ENCODE measurements around the gene SLFN12L. TPM values are rescaled to one million over a fixed set of nuclear protein-coding genes. Genes with fewer than 3 reads are reported as not detected.

The SLFN12L gene
- polyA plus RNA-seq, 1 of the 3 experiments (the other 2 are of a cell fraction), result not detected

GRCh38 chr17:35546487-35546886, 9.0 kb upstream of the SLFN12L start:
- Histone ChIP-seq H3K4me2 (no peak overlapping the region), H3K4me1 (ENCODE audit: control insufficient read depth in 1 of 2, insufficient read depth in 2 of 2, low read depth in 1 of 2, low read length in 1 of 2) (no peaks in the 10 kb centered on the region)
- CTCF ChIA-PET, result no interaction called here

GRCh38 chr17:35545150-35545549, 7.7 kb upstream of the SLFN12L start:
- WGBS (ENCODE audit: low lambda C conversion rate), result 2% methylated on average over 1 of the region's 1 CpG
- Histone ChIP-seq H3K27me3 (ENCODE audit: insufficient read depth) (peaks cover 57% of the 10 kb centered on the region), H3K9me3 (no peaks in the 10 kb centered on the region), H3K4me3 (ENCODE audit: low read depth in 2 of 2, low read length in 1 of 2) (no peak overlapping the region), H3K4me1 (ENCODE audit: control insufficient read depth in 1 of 2, insufficient read depth in 2 of 2, low read depth in 1 of 2, low read length in 1 of 2) (no peaks in the 10 kb centered on the region), H3F3A (replicated peaks; ENCODE audit: insufficient read depth) (no peaks in the 10 kb centered on the region), H3K4me2 (no peak overlapping the region), H3K36me3 (replicated peaks in 1 of 2; ENCODE audit: control insufficient read depth in 1 of 2, insufficient read depth in 2 of 2, low read length in 1 of 2) (no peaks in the 10 kb centered on the region), H3K9ac (no peak overlapping the region), H3K27ac (ENCODE audit: low read depth in 2 of 2, low read length in 1 of 2) (no peak overlapping the region), H3K79me2 (ENCODE audit: insufficient read depth) (no peaks in the 10 kb centered on the region), H2AFZ (ENCODE audit: low read depth) (no peak overlapping the region), H4K20me1 (ENCODE audit: insufficient read depth) (no peaks in the 10 kb centered on the region; the same call in 1 of the 2 replicates), H3K9me2 (no peaks in the 10 kb centered on the region)
- no peak for DNase-seq
- ChIA-PET POLR2A (no interaction called here), CTCF (interaction anchor here (1.6 to 4.3 kb wide), 3 partner anchors 11 to 1125 kb away, joined by 3 to 26 read pairs (median 11); no protein-coding TSS in a partner anchor)
- TF ChIP-seq POLR2AphosphoS5 (IDR thresholded peaks at IDR 0.05; ENCODE audit: low read depth, low read length) (no peak), ELF1 (IDR thresholded peaks at IDR 0.05) (no peak), JUND (IDR thresholded peaks at IDR 0.05) (no peak), RCOR1 (IDR thresholded peaks at IDR 0.05; ENCODE audit: low read length) (no peak), CTCF (IDR thresholded peaks at IDR 0.05) (no peak), SIN3A (IDR thresholded peaks at IDR 0.05; ENCODE audit: borderline replicate concordance, low read depth, low read length) (no peak), GATA2 (CRISPR knock-in tag; IDR thresholded peaks at IDR 0.05) (no peak), USF2 (IDR thresholded peaks at IDR 0.05; ENCODE audit: borderline replicate concordance, low read depth, low read length) (no peak), YY1 (IDR thresholded peaks at IDR 0.05; ENCODE audit: low read depth) (no peak), FOXM1 (IDR thresholded peaks at IDR 0.05; ENCODE audit: low read depth) (no peak), CHD2 (IDR thresholded peaks at IDR 0.05; ENCODE audit: low read length, partially characterized antibody) (no peak), EP300 (IDR thresholded peaks at IDR 0.05; ENCODE audit: borderline replicate concordance in 1 of 2, low read depth in 1 of 2, low read length in 1 of 2) (no peak), RFX5 (IDR thresholded peaks at IDR 0.05; ENCODE audit: low read length) (no peak), NFIC (IDR thresholded peaks at IDR 0.05; ENCODE audit: borderline replicate concordance) (no peak), TCF12 (IDR thresholded peaks at IDR 0.05) (no peak), FOXJ3 (CRISPR knock-in tag; IDR thresholded peaks at IDR 0.05) (no peak), EZH2phosphoT487 (IDR thresholded peaks at IDR 0.05; ENCODE audit: borderline replicate concordance, low read depth) (no peak), GABPA (IDR thresholded peaks at IDR 0.05; ENCODE audit: low read depth) (no peak), USF1 (IDR thresholded peaks at IDR 0.05; ENCODE audit: borderline replicate concordance, low read depth) (no peak), TEAD4 (IDR thresholded peaks at IDR 0.05; ENCODE audit: borderline replicate concordance, insufficient read depth) (no peak)

More at GRCh38 chr17:35546487-35546886, 9.0 kb upstream of the SLFN12L start:
- Histone ChIP-seq H3K79me2 (ENCODE audit: insufficient read depth) (no peaks in the 10 kb centered on the region), H3K27me3 (ENCODE audit: insufficient read depth) (peaks cover 65% of the 10 kb centered on the region), H4K20me1 (ENCODE audit: insufficient read depth) (no peaks in the 10 kb centered on the region; the same call in 1 of the 2 replicates), H3K4me3 (ENCODE audit: low read depth in 2 of 2, low read length in 1 of 2) (no peak overlapping the region), H3K9me3 (no peaks in the 10 kb centered on the region), H3K9ac (no peak overlapping the region), H3F3A (replicated peaks; ENCODE audit: insufficient read depth) (no peaks in the 10 kb centered on the region), H3K9me2 (0 out of 2 replicates have a peak, but pooled peaks cover 3% of the 10 kb centered on the region), H3K36me3 (replicated peaks in 1 of 2; ENCODE audit: control insufficient read depth in 1 of 2, insufficient read depth in 2 of 2, low read length in 1 of 2) (no peaks in the 10 kb centered on the region), H2AFZ (ENCODE audit: low read depth) (no peak overlapping the region), H3K27ac (ENCODE audit: low read depth in 2 of 2, low read length in 1 of 2) (no peak overlapping the region)
- DNase-seq, result no peak
- WGBS (ENCODE audit: low lambda C conversion rate), result 4% methylated on average over 1 of the region's 1 CpG
- TF ChIP-seq SMC3 (IDR thresholded peaks at IDR 0.05; ENCODE audit: low read depth, low read length) (no peak), ELF1 (IDR thresholded peaks at IDR 0.05) (no peak), EP300 (IDR thresholded peaks at IDR 0.05; ENCODE audit: borderline replicate concordance in 1 of 2, low read depth in 1 of 2, low read length in 1 of 2) (no peak), TAF1 (IDR thresholded peaks at IDR 0.05; ENCODE audit: borderline replicate concordance, low read depth, low read length) (no peak)
- POLR2A ChIA-PET, result no interaction called here
